HEK293 (cell line): ENCODE measurements around the gene AKT2.

Experiments used
- CTCF ChIA-PET: fragments of 350-600 bp; formaldehyde crosslinking; extraction: SDS; loops from one replicate; lab custom pipeline; 2021; ENCODE audit warnings: antibody characterized with exemption; lab: Yijun Ruan, JAX
- POLR2A ChIA-PET: fragments of 300-600 bp; formaldehyde crosslinking; extraction: SDS; loops from one replicate; lab custom pipeline; 2020; ENCODE audit warnings: antibody characterized with exemption, inconsistent platforms; lab: Yijun Ruan, JAX
- H3K27ac ChIP-seq: fragments of 200-500 bp; sonication (Bioruptor generic); 2 replicates; pipeline ENCODE4 v1.5.1; 2014; ENCODE audit warnings: low read depth, low read length, control low read depth, inconsistent platforms; ENCODE audit errors: extremely low read depth
- H3K36me3 ChIP-seq, 2 experiments: fragments of 200-500 bp in 1 of 2; sonication (Bioruptor generic) in 1 of 2; 1 replicate in 1 of 2; 2 replicates in 1 of 2; pipeline ENCODE4 v1.5.1; 2014 to 2017; ENCODE audit warnings: inconsistent platforms in 2 of 2, low read length in 2 of 2; ENCODE audit not compliant: control insufficient read depth in 2 of 2, insufficient read depth in 1 of 2
- H3K4me1 ChIP-seq: fragments of 200-500 bp; sonication (Bioruptor generic); 2 replicates; pipeline ENCODE4 v1.5.1; 2014; ENCODE audit warnings: mild to moderate bottlenecking, low read length, inconsistent platforms; ENCODE audit not compliant: control insufficient read depth, insufficient read depth
- H3K4me3 ChIP-seq: 2 replicates; pipeline ENCODE4 v1.5.1; 2011; ENCODE audit warnings: low read depth, mild to moderate bottlenecking, control low read depth, low read length, moderate library complexity
- H3K9me3 ChIP-seq: fragments of 200-500 bp; sonication (Bioruptor generic); 2 replicates; pipeline ENCODE4 v1.5.1; 2014; ENCODE audit warnings: low read depth, low read length, inconsistent platforms; ENCODE audit not compliant: control insufficient read depth, insufficient read depth
- BCL11B ChIP-seq: fragments of 450-650 bp; formaldehyde crosslinking; IDR thresholded peaks from 2 replicates; pipeline ENCODE4 v1.5.1; 2016; ENCODE audit warnings: low read depth, missing biosample characterization, missing genetic modification characterization
- CTCF ChIP-seq: fragments of 450-650 bp; formaldehyde crosslinking; IDR thresholded peaks from 2 replicates; pipeline ENCODE4 v1.5.1; 2016; ENCODE audit warnings: missing biosample characterization, missing genetic modification characterization
- GLIS1 ChIP-seq: fragments of 450-650 bp; formaldehyde crosslinking; IDR thresholded peaks from 2 replicates; pipeline ENCODE4 v1.5.1; 2016; ENCODE audit warnings: missing biosample characterization, missing genetic modification characterization
- GLIS2 ChIP-seq: fragments of 450-650 bp; formaldehyde crosslinking; IDR thresholded peaks from 2 replicates; pipeline ENCODE4 v1.5.1; 2016; ENCODE audit warnings: missing biosample characterization, missing genetic modification characterization
- OVOL3 ChIP-seq: fragments of 450-650 bp; formaldehyde crosslinking; IDR thresholded peaks from 2 replicates; pipeline ENCODE4 v1.5.1; 2016; ENCODE audit warnings: missing biosample characterization, missing genetic modification characterization
- PRDM1 ChIP-seq: fragments of 450-650 bp; formaldehyde crosslinking; IDR thresholded peaks from 2 replicates; pipeline ENCODE4; 2016; ENCODE audit warnings: missing biosample characterization, missing genetic modification characterization
- SCRT2 ChIP-seq: fragments of 450-650 bp; formaldehyde crosslinking; IDR thresholded peaks from 2 replicates; pipeline ENCODE4 v1.5.1; 2016; ENCODE audit warnings: missing biosample characterization, missing genetic modification characterization
- ZBTB10 ChIP-seq: fragments of 450-650 bp; formaldehyde crosslinking; IDR thresholded peaks from 2 replicates; pipeline ENCODE4 v1.5.1; 2016; ENCODE audit warnings: missing biosample characterization, missing genetic modification characterization
- ZIC2 ChIP-seq: fragments of 450-650 bp; formaldehyde crosslinking; IDR thresholded peaks from 2 replicates; pipeline ENCODE4 v1.5.1; 2016; ENCODE audit warnings: missing biosample characterization, missing genetic modification characterization
- ZNF146 ChIP-seq: fragments of 450-650 bp; formaldehyde crosslinking; IDR thresholded peaks from 2 replicates; pipeline ENCODE4 v1.5.1; 2016; ENCODE audit warnings: missing biosample characterization, missing genetic modification characterization
- ZNF157 ChIP-seq: fragments of 450-650 bp; formaldehyde crosslinking; IDR thresholded peaks from 2 replicates; pipeline ENCODE4 v1.5.1; 2016; ENCODE audit warnings: missing biosample characterization, missing genetic modification characterization
- ZNF16 ChIP-seq: fragments of 450-650 bp; formaldehyde crosslinking; IDR thresholded peaks from 2 replicates; pipeline ENCODE4 v1.5.1; 2016; ENCODE audit warnings: low read depth, missing biosample characterization, missing genetic modification characterization
- ZNF266 ChIP-seq: fragments of 450-650 bp; formaldehyde crosslinking; IDR thresholded peaks from 2 replicates; pipeline ENCODE4 v1.5.1; 2016; ENCODE audit warnings: missing biosample characterization, missing genetic modification characterization, low read depth
- ZNF335 ChIP-seq: fragments of 450-650 bp; formaldehyde crosslinking; conservative IDR thresholded peaks from 2 replicates; pipeline ENCODE4 v1.5.1; 2016; ENCODE audit warnings: missing biosample characterization, missing genetic modification characterization
- ZNF341 ChIP-seq: fragments of 450-650 bp; formaldehyde crosslinking; IDR thresholded peaks from 2 replicates; pipeline ENCODE4; 2016; ENCODE audit warnings: low read depth, missing biosample characterization, missing genetic modification characterization
- ZNF354C ChIP-seq: fragments of 450-650 bp; formaldehyde crosslinking; IDR thresholded peaks from 2 replicates; pipeline ENCODE4 v1.5.1; 2016; ENCODE audit warnings: missing biosample characterization, missing genetic modification characterization, low read depth, borderline replicate concordance
- ZNF423 ChIP-seq: fragments of 450-650 bp; formaldehyde crosslinking; IDR thresholded peaks from 2 replicates; pipeline ENCODE4 v1.5.1; 2016; ENCODE audit warnings: missing biosample characterization, missing genetic modification characterization
- ZNF585B ChIP-seq: fragments of 450-650 bp; formaldehyde crosslinking; IDR thresholded peaks from 2 replicates; pipeline ENCODE4 v1.5.1; 2016; ENCODE audit warnings: missing biosample characterization, missing genetic modification characterization
- ZNF664 ChIP-seq: fragments of 450-650 bp; formaldehyde crosslinking; IDR thresholded peaks from 2 replicates; pipeline ENCODE4 v1.5.1; 2016; ENCODE audit warnings: missing biosample characterization, missing genetic modification characterization
- ZNF701 ChIP-seq: fragments of 450-650 bp; formaldehyde crosslinking; IDR thresholded peaks from 2 replicates; pipeline ENCODE4 v1.5.1; 2016; ENCODE audit warnings: missing biosample characterization, missing genetic modification characterization
- ZNF76 ChIP-seq: fragments of 450-650 bp; formaldehyde crosslinking; IDR thresholded peaks from 2 replicates; pipeline ENCODE4; 2016; ENCODE audit warnings: low read depth, missing biosample characterization, missing genetic modification characterization, borderline replicate concordance
- ZXDB ChIP-seq: fragments of 450-650 bp; formaldehyde crosslinking; IDR thresholded peaks from 2 replicates; pipeline ENCODE4 v1.5.1; 2016; ENCODE audit warnings: missing biosample characterization, missing genetic modification characterization

AKT2 gene

GRCh38 chr19:40283414-40284250, 1.5 kb downstream of the AKT2 start:
- Histone ChIP-seq H3K9me3 (no peaks in the 10 kb centered on the region), H3K36me3 (peaks cover 17 to 22% of the 10 kb centered on the region in 2 experiments), H3K4me1 (peaks cover 65% of the 10 kb centered on the region), H3K4me3 (peak overlapping the region; percentile 71), H3K27ac (peak overlapping the region; percentile 99)
- POLR2A ChIA-PET: interaction anchor here (1.2 to 3.3 kb wide), 3 partner anchors 9 to 120 kb away, joined by 3 to 10 read pairs (median 7); no protein-coding TSS in a partner anchor
- CTCF ChIA-PET: interaction anchor here (0.6 to 1.1 kb wide), 6 partner anchors 22 to 1793 kb away, joined by 3 to 4 read pairs (median 3); partner anchors contain the start of genes TTC9B and ZNF574
- no peak for TF ChIP-seq ZNF76 (tag by site-specific recombination)
- TF ChIP-seq ZNF146: no peak
- TF ChIP-seq ZNF266 (tag by site-specific recombination): no peak
- TF ChIP-seq ZNF585B (tag by site-specific recombination): no peak
- TF ChIP-seq CTCF (tag by site-specific recombination): peak; percentile 47; the same call in 1 of the 2 replicates
- TF ChIP-seq ZNF341 (tag by site-specific recombination): no peak; the same call in 1 of the 2 replicates
- TF ChIP-seq ZNF423 (tag by site-specific recombination): no peak
- peak; percentile 74 for TF ChIP-seq BCL11B (tag by site-specific recombination)
- no peak for TF ChIP-seq ZNF16 (tag by site-specific recombination)
- peak; percentile 28; the same call in 1 of the 2 replicates for TF ChIP-seq GLIS2 (tag by site-specific recombination)
- peak; percentile 80 for TF ChIP-seq SCRT2
- 0 out of 2 replicates have a peak, but pooled peaks have one; percentile 17 for TF ChIP-seq ZIC2 (tag by site-specific recombination)
- peak; percentile 70 for TF ChIP-seq GLIS1
- no peak for TF ChIP-seq ZNF354C (tag by site-specific recombination)
- TF ChIP-seq ZNF335 (tag by site-specific recombination): no peak
- no peak for TF ChIP-seq ZNF701 (tag by site-specific recombination)

GRCh38 chr19:40282920-40283319, 2.2 kb downstream of the AKT2 start:
- peak overlapping the region; percentile 99; the same call in 1 of the 2 replicates for H3K27ac ChIP-seq
- peaks cover 70% of the 10 kb centered on the region for H3K4me1 ChIP-seq
- CTCF ChIA-PET: interaction anchor here (0.5 to 0.9 kb wide), 2 partner anchors 143 to 287 kb away, joined by 4 read pairs; no protein-coding TSS in a partner anchor
- POLR2A ChIA-PET: interaction anchor here (2.3 to 3.3 kb wide), 2 partner anchors 8 to 22 kb away, joined by 7 to 10 read pairs; no protein-coding TSS in a partner anchor
- no peaks in the 10 kb centered on the region for H3K9me3 ChIP-seq
- no peak overlapping the region for H3K4me3 ChIP-seq
- H3K36me3 ChIP-seq: peaks cover 17 to 22% of the 10 kb centered on the region in 2 experiments
- TF ChIP-seq PRDM1 (tag by site-specific recombination) (0 out of 2 replicates have a peak, but pooled peaks have one; percentile 25), OVOL3 (no peak), ZIC2 (tag by site-specific recombination) (peak; percentile 14; the same call in 1 of the 2 replicates), ZNF664 (tag by site-specific recombination) (0 out of 2 replicates have a peak, but pooled peaks have one; percentile 37), ZNF157 (no peak), ZXDB (no peak), ZBTB10 (tag by site-specific recombination) (no peak)
- TF ChIP-seq, all 188 proteins: peak for 3
